OCI-LY3 (cell line): ENCODE results near the gene GGA3.
"Not testable (repeated sequence)": the region's sequence is repeated elsewhere in the genome, so short reads cannot be mapped to it uniquely, and the experiment has no call there.

Experiments
- EZH2phosphoT487 ChIP-seq: fragments of 200-600 bp; shearing (Covaris generic); IDR thresholded peaks from 2 replicates; pipeline ENCODE4 v1.6.1; 2018; ENCODE audit warnings: antibody characterized with exemption, mixed run types, low read depth
- TF ChIP-seq, protein P1 (sequence below): fragments of 200-600, 300-600 bp; sonication (generic); IDR thresholded peaks from 2 replicates; pipeline ENCODE4 v1.5.1; 2014; ENCODE audit warnings: antibody characterized with exemption, low read length, low read depth

- TF ChIP-seq, protein P1, sequence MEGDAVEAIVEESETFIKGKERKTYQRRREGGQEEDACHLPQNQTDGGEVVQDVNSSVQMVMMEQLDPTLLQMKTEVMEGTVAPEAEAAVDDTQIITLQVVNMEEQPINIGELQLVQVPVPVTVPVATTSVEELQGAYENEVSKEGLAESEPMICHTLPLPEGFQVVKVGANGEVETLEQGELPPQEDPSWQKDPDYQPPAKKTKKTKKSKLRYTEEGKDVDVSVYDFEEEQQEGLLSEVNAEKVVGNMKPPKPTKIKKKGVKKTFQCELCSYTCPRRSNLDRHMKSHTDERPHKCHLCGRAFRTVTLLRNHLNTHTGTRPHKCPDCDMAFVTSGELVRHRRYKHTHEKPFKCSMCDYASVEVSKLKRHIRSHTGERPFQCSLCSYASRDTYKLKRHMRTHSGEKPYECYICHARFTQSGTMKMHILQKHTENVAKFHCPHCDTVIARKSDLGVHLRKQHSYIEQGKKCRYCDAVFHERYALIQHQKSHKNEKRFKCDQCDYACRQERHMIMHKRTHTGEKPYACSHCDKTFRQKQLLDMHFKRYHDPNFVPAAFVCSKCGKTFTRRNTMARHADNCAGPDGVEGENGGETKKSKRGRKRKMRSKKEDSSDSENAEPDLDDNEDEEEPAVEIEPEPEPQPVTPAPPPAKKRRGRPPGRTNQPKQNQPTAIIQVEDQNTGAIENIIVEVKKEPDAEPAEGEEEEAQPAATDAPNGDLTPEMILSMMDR = not testable (repeated sequence)
- TF ChIP-seq EZH2phosphoT487 = not testable (repeated sequence)
These were observed 18.8 kb upstream of the GGA3 start for GRCh38 chr17:75280189-75280588.
